OCI-LY7 (cell line): ENCODE results near the gene ACADL. TPM values are rescaled to one million over a fixed set of nuclear protein-coding genes. Genes with fewer than 3 reads are reported as not detected.

ENCODE experiments used
- BruUV-seq: library from RNA; stranded (reverse); fragments of 400-500 nt; replicated peaks from 2 replicates; lab custom pipeline; 2021; lab: Mats Ljungman, UMichigan
- CTCF ChIA-PET: fragments of 300-600 bp; sonication (Branson Sonifier 250); formaldehyde crosslinking; loops from one replicate; lab custom pipeline; 2022; ENCODE audit warnings: antibody characterized with exemption; ENCODE audit not compliant: unreplicated experiment; lab: Charles Lee
- POLR2A ChIA-PET: fragments of 300-600 bp; sonication (Branson Sonifier 250); formaldehyde crosslinking; loops from one replicate; lab custom pipeline; 2022; ENCODE audit warnings: antibody characterized with exemption; lab: Charles Lee
- DNase-seq: peaks from one replicate; pipeline ENCODE4 v3.0.0-alpha.2; 2015; ENCODE audit warnings: low spot score
- H2AFZ ChIP-seq: fragments of 200-600 bp; sonication (generic), shearing (Covaris generic); 2 replicates; pipeline ENCODE4 v1.6.1; 2014; ENCODE audit warnings: mild to moderate bottlenecking, antibody characterized with exemption, low read length, moderate library complexity
- H3K27ac ChIP-seq: fragments of 200-600 bp; sonication (generic); 2 replicates; pipeline ENCODE4 v1.5.1; 2014; ENCODE audit warnings: mixed run types, low read depth, mild to moderate bottlenecking, moderate library complexity, low read length, inconsistent platforms; ENCODE audit not compliant: poor library complexity, severe bottlenecking
- H3K36me3 ChIP-seq: fragments of 200-600 bp; sonication (generic); 2 replicates; pipeline ENCODE4 v1.6.1; 2014; ENCODE audit warnings: mild to moderate bottlenecking, antibody characterized with exemption, low read length, moderate library complexity, mixed read lengths; ENCODE audit not compliant: insufficient read depth
- H3K4me1 ChIP-seq: fragments of 200-600 bp; sonication (generic); 2 replicates; pipeline ENCODE4 v1.5.1; 2014; ENCODE audit warnings: mild to moderate bottlenecking, low read length; ENCODE audit not compliant: insufficient read depth, poor library complexity, severe bottlenecking
- H3K4me2 ChIP-seq: fragments of 200-600 bp; sonication (generic); 2 replicates; pipeline ENCODE4 v1.6.1; 2014; ENCODE audit warnings: mild to moderate bottlenecking, low read length
- H3K4me3 ChIP-seq: fragments of 200-600 bp; sonication (generic); 2 replicates; pipeline ENCODE4 v1.5.1; 2014; ENCODE audit warnings: mild to moderate bottlenecking, low read depth, low read length; ENCODE audit not compliant: poor library complexity, severe bottlenecking
- H3K79me2 ChIP-seq: fragments of 200-600 bp; sonication (generic); 2 replicates; pipeline ENCODE4 v1.6.1; 2016; ENCODE audit warnings: low read depth, mild to moderate bottlenecking, low read length, moderate library complexity, mixed read lengths; ENCODE audit not compliant: insufficient read depth
- H3K9me2 ChIP-seq: fragments of 200-600 bp; sonication (generic); 2 replicates; pipeline ENCODE4 v1.6.1; 2016; ENCODE audit warnings: mild to moderate bottlenecking, low read length, mixed read lengths; ENCODE audit not compliant: insufficient read depth
- H3K9me3 ChIP-seq: fragments of 200-600 bp; sonication (generic); 2 replicates; pipeline ENCODE4 v1.6.1; 2014; ENCODE audit warnings: mild to moderate bottlenecking, mixed run types, low read length, mixed read lengths
- H4K20me1 ChIP-seq: fragments of 200-600 bp; sonication (generic); 2 replicates; pipeline ENCODE4 v1.6.1; 2014; ENCODE audit warnings: mild to moderate bottlenecking, antibody characterized with exemption, low read length, moderate library complexity, mixed read lengths; ENCODE audit not compliant: insufficient read depth
- EZH2phosphoT487 ChIP-seq: fragments of 200-600 bp; sonication (generic); IDR thresholded peaks from 2 replicates; pipeline ENCODE4 v1.6.1; 2018; ENCODE audit warnings: low read depth, borderline replicate concordance, mild to moderate bottlenecking, mixed run types, antibody characterized with exemption, low read length, moderate library complexity, mixed read lengths
- intact Hi-C: fragments of 100-400 bp; cut with micrococcal nuclease; formaldehyde crosslinking; loops from one replicate; pipeline ENCODE4 v1.10.0; 2022; ENCODE audit not compliant: unreplicated experiment
- total RNA-seq, 2 experiments: library from RNA; depleted of rRNA in 1 of 2; stranded (reverse); fragments of >200 nt in 1 of 2; shearing (Covaris generic) in 1 of 2; gene quantifications; 2 replicates each; pipeline ENCODE4 v1.2.3, GENCODE V29; 2014 to 2022
- TF ChIP-seq, protein P1 (sequence below): fragments of 200-600 bp; sonication (generic); conservative IDR thresholded peaks from 2 replicates; pipeline ENCODE4 v1.5.1; 2014; ENCODE audit warnings: mild to moderate bottlenecking, antibody characterized with exemption, low read length, moderate library complexity, mixed read lengths

The ACADL gene
- total RNA-seq, 2 experiments from 2014 or later, result not detected

DNA sequence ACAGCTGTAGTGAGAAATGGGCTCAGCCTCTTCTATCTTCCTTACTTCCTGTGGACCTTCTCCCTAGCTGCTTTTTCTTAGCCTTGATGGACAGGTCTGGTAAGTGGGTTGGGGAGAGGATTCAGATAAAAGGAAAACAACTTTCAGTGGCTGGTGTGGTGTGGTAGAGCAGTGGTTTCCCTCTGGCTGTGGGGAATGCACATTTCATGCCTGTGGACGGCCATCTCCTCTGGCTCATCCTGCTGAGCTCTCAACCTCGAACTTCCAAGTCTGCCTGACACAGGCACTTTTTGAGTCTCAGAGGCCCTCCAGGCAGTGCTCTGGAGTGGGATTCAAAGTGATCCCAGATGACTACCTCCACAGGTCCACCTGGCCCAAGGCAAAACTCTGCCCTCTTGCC, 38.6 kb upstream of the ACADL start:
- POLR2A ChIA-PET, result no interaction called here
- Histone ChIP-seq H4K20me1 (no peaks in the 10 kb centered on the region), H2AFZ (no peak overlapping the region), H3K79me2 (no peaks in the 10 kb centered on the region), H3K27ac (no peak overlapping the region), H3K4me2 (no peak overlapping the region), H3K36me3 (no peaks in the 10 kb centered on the region), H3K4me1 (no peaks in the 10 kb centered on the region), H3K9me3 (no peaks in the 10 kb centered on the region), H3K9me2 (no peaks in the 10 kb centered on the region), H3K4me3 (no peak overlapping the region)
- CTCF ChIA-PET, result no interaction called here
- intact Hi-C loops, result no loop called here
- no peak for TF ChIP-seq EZH2phosphoT487
- TF ChIP-seq, protein P1, sequence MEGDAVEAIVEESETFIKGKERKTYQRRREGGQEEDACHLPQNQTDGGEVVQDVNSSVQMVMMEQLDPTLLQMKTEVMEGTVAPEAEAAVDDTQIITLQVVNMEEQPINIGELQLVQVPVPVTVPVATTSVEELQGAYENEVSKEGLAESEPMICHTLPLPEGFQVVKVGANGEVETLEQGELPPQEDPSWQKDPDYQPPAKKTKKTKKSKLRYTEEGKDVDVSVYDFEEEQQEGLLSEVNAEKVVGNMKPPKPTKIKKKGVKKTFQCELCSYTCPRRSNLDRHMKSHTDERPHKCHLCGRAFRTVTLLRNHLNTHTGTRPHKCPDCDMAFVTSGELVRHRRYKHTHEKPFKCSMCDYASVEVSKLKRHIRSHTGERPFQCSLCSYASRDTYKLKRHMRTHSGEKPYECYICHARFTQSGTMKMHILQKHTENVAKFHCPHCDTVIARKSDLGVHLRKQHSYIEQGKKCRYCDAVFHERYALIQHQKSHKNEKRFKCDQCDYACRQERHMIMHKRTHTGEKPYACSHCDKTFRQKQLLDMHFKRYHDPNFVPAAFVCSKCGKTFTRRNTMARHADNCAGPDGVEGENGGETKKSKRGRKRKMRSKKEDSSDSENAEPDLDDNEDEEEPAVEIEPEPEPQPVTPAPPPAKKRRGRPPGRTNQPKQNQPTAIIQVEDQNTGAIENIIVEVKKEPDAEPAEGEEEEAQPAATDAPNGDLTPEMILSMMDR, result no peak
- BruUV-seq, result no TSS peak
- no peak for DNase-seq

DNA sequence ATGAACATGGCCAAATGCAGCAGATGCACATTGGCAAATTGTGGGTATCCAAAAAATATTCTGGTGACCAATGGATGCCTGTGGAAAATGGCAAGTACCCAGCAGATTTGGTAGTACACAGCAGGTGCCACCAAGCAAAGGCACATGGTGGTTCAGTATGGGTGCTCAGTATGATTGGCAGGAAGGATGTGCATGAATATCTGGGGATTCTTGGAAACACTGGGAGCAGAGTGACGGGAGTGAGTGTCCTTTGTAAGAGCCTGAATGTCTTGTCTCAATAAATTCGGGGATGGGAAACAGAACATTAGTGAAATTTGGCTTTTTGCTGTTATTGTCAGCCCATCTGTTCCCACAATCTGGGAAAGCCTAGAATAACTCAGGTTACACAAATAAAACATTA, 36.8 kb upstream of the ACADL start:
- Histone ChIP-seq H3K4me3 (no peak overlapping the region), H2AFZ (no peak overlapping the region), H3K9me3 (no peaks in the 10 kb centered on the region), H3K4me1 (no peaks in the 10 kb centered on the region), H4K20me1 (no peaks in the 10 kb centered on the region), H3K4me2 (no peak overlapping the region), H3K27ac (no peak overlapping the region), H3K9me2 (no peaks in the 10 kb centered on the region), H3K79me2 (no peaks in the 10 kb centered on the region), H3K36me3 (no peaks in the 10 kb centered on the region)
- CTCF ChIA-PET, result no interaction called here
- POLR2A ChIA-PET, result interaction anchor here (0.7 kb wide), 1 partner anchor 912 kb away, joined by 4 read pairs; no protein-coding TSS in a partner anchor
- intact Hi-C loops, result no loop called here
- TF ChIP-seq EZH2phosphoT487, result no peak
- TF ChIP-seq, protein P1, result no peak
- no peak for DNase-seq
- no TSS peak for BruUV-seq

DNA sequence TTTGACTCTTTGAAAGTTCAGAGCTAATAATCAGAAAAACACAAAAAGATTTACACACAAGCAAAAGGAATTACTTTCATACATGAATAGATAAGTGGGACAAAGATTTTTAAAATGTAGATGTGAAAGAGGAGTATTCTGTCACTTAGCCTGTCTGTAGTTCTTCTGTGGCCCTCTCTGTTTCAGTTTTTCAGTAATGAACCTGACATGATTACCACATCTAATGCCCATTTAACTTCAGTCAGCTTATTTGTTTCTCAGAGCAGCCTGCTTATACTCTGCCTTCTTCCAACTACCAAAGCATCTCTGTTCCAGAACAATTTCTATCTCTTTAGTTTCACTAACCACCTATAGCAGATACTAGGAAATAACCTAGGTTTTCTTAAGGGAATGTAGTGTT, 34.4 kb upstream of the ACADL start:
- no peak overlapping the region for H3K4me2 ChIP-seq
- TF ChIP-seq, protein P1, result no peak
- no peak for TF ChIP-seq EZH2phosphoT487

More for the DNA sequence above, 34.4 kb upstream of the ACADL start:
- Histone ChIP-seq H3K27ac (no peak overlapping the region), H3K9me3 (no peaks in the 10 kb centered on the region), H3K9me2 (no peaks in the 10 kb centered on the region), H3K4me1 (no peaks in the 10 kb centered on the region), H4K20me1 (no peaks in the 10 kb centered on the region), H2AFZ (no peak overlapping the region), H3K36me3 (no peaks in the 10 kb centered on the region), H3K79me2 (no peaks in the 10 kb centered on the region), H3K4me3 (no peak overlapping the region)
- intact Hi-C loops, result no loop called here
- no peak for DNase-seq
- no TSS peak for BruUV-seq
- ChIA-PET CTCF (no interaction called here), POLR2A (interaction anchor here (1.0 kb wide), 1 partner anchor 9 kb away, joined by 3 read pairs; no protein-coding TSS in a partner anchor)
